Small intestine (tissue), 7 donors: ENCODE measurements around the gene LRCH1. TPM values are rescaled to one million over a fixed set of nuclear protein-coding genes. Genes with fewer than 3 reads are reported as not detected.

Experiments
- DNase-seq, 2 donors: peaks; one replicate each; pipeline versions ENCODE4 v3.0.0 to v3.0.0-alpha.2; 2013
- FAIRE-seq: peaks from 2 replicates; lab custom pipeline; 2012; peaks lifted over from hg19 to GRCh38; lab: Jason Lieb, UNC
- H3K27ac ChIP-seq, 3 donors: one replicate each; pipeline ENCODE4 v1.5.1; 2013; ENCODE audit warnings: low read length in 2 of 3, mild to moderate bottlenecking in 2 of 3, control low read depth in 1 of 3, inconsistent platforms in 1 of 3, low read depth in 1 of 3, moderate library complexity in 1 of 3
- H3K27me3 ChIP-seq, 3 donors: one replicate each; pipeline ENCODE4 v1.6.1; 2013; ENCODE audit warnings: low read length in 3 of 3, inconsistent platforms in 1 of 3; ENCODE audit not compliant: control insufficient read depth in 3 of 3, insufficient read depth in 3 of 3
- H3K36me3 ChIP-seq, 3 donors: one replicate each; pipeline ENCODE4 v1.6.1; 2013; ENCODE audit warnings: low read length in 3 of 3, inconsistent platforms in 1 of 3, low read depth in 1 of 3, mild to moderate bottlenecking in 1 of 3, moderate library complexity in 1 of 3; ENCODE audit not compliant: control insufficient read depth in 3 of 3, insufficient read depth in 2 of 3
- H3K4me1 ChIP-seq, 3 donors: one replicate each; pipeline ENCODE4 v1.6.1; 2013; ENCODE audit warnings: low read length in 2 of 3, inconsistent platforms in 1 of 3, low read depth in 1 of 3, mild to moderate bottlenecking in 1 of 3, moderate library complexity in 1 of 3; ENCODE audit not compliant: control insufficient read depth in 3 of 3, insufficient read depth in 2 of 3
- H3K4me3 ChIP-seq, 3 donors: one replicate each; pipeline ENCODE4 v1.5.1; 2013; ENCODE audit warnings: low read length in 3 of 3, control low read depth in 1 of 3, inconsistent platforms in 1 of 3, low read depth in 1 of 3, mild to moderate bottlenecking in 1 of 3, moderate library complexity in 1 of 3
- H3K9me3 ChIP-seq, 2 donors: one replicate each; pipeline ENCODE4 v1.6.1; 2013; ENCODE audit warnings: low read depth in 1 of 2, low read length in 1 of 2; ENCODE audit not compliant: control insufficient read depth in 2 of 2, insufficient read depth in 1 of 2
- WGBS, 3 donors: extraction: QIAGEN DNeasy Blood & Tissue Kit; methylation state at CpG; one replicate each; pipeline ENCODE4 v1.1.7; 2013; 5-methylcytosine and 5-hydroxymethylcytosine counted together
- polyA plus RNA-seq, 4 donors: library from polyadenylated mRNA; stranded (reverse) in 3 of 4; unstranded in 1 of 4; fragments of 200-250 nt in 3 of 4; fragments of 120-200 nt in 1 of 4; gene quantifications; one replicate each; pipeline versions ENCODE4 v1.2.1 to v1.2.3, GENCODE V29; 2013
- donor health status: healthy with polysubstance abuse.
- donor health status: control.
- donor health status: control.
- donor health status: Bipolar disorder and iron deficiency.
- donor health status: healthy.

The LRCH1 gene
- polyA plus RNA-seq, 4 donors = 6.9 to 10.9 (median 7.0) TPM

DNA sequence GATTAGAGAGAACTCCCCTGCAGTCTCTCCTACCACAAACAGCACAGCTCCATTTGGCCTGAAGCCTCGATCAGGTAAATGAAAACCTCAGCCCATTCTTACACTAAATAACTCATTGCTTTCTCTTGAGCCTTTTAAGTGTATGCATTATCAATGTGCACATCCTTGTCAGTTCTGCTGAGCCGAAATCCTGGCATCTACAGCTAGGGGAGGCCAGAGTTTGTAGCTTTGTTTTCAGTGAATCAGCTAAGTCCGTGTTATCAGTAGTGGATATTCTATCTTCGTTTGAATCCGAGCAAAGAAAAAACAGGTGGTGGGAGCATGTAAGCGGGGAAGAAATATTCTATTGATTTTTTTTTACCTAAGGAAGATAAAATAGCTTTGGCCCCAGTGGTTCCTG is 159.6 kb downstream of the LRCH1 start:
- Histone ChIP-seq H3K9me3 (no peaks in the 10 kb centered on the region), H3K4me1 (no peaks in the 10 kb centered on the region), H3K4me3 (no peak overlapping the region), H3K36me3 (peaks cover 8 to 25% (median 21%) of the 10 kb centered on the region in 3 donors), H3K27me3 (no peaks in the 10 kb centered on the region), H3K27ac (no peak overlapping the region)
- DNase-seq (no peak), FAIRE-seq (no peak)
- WGBS, 3 donors = 71 to 89% (median 72%) methylated on average over 6 of the region's 6 CpGs

DNA sequence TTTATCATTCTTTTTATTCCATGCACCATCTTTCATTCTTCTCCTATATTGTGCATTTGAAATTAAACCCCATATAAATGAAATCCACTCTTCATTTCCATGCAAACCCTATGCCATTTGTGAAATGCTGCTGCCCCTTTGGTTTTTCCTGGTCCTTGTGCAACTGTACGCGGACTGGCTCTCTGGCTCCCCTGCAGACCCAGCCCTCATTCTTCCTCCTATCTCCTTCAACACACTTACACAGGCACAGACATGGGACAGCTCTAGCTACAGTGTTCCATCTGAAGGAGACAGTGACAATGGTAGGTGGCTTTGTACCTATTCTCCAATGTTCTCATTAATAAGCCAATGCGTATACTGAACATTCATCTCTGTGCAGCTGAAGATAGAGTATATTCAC is 162.4 kb downstream of the LRCH1 start:
- Histone ChIP-seq H3K27me3 (no peaks in the 10 kb centered on the region), H3K9me3 (no peaks in the 10 kb centered on the region), H3K36me3 (peaks cover 8 to 15% (median 11%) of the 10 kb centered on the region in 3 donors), H3K27ac (no peak overlapping the region), H3K4me1 (no peaks in the 10 kb centered on the region), H3K4me3 (no peak overlapping the region)
- FAIRE-seq (no peak), DNase-seq (no peak)
- WGBS, 3 donors = 94 to 99% (median 96%) methylated on average over 3 of the region's 3 CpGs

DNA sequence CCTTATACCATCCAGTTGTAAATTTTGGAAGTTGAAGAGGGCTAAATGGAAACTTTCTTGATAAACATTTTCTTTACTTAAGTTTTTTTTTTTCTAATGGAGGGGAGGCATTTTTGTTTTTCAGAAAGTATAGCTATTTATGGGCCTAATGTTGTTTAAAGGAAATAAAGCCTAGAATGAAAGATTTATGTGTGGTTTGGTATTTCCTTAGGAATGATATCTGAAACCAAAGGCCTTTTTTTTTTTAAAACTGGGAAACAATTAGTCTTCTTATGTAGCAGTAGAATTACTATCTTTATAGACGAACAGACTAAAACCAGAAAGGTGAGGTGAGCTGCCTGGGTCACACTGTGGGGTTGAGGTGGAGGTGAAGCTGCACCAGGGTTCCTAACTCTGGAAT is 163.9 kb downstream of the LRCH1 start:
- DNase-seq (no peak), FAIRE-seq (no peak)
- Histone ChIP-seq H3K4me3 (no peak overlapping the region), H3K9me3 (no peaks in the 10 kb centered on the region), H3K4me1 (no peaks in the 10 kb centered on the region), H3K27ac (no peak overlapping the region), H3K27me3 (no peaks in the 10 kb centered on the region), H3K36me3 (peaks cover 4 to 13% (median 6%) of the 10 kb centered on the region in 3 donors)
- 70 to 86% (median 74%) methylated on average over 1 of the region's 1 CpG for WGBS, 3 donors

DNA sequence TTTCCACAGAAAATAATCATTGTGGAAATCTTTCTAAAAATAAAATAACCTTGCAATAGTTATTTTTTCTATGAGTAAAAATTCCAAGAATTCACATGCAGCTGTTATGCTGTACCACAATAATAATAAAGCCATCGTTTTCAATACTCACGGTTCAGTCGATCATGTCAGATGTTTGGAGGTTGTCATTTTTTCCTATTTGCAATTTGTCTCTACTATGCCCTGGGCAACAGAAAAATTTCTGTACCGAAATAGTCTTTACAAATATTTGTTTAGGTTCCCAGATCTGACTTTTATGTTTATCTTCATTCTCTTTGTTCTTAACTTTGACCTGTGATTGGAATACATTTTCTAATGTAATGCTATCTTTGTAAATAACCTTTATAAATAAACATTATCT is 164.3 kb downstream of the LRCH1 start:
- FAIRE-seq (peak; percentile 26), DNase-seq (no peak)
- H3K4me3 ChIP-seq = no peak overlapping the region
- H3K4me1 ChIP-seq = no peaks in the 10 kb centered on the region
- no peak overlapping the region for H3K27ac ChIP-seq
- H3K27me3 ChIP-seq = no peaks in the 10 kb centered on the region
- WGBS, 3 donors = 77 to 88% (median 84%) methylated on average over 4 of the region's 4 CpGs
- no peaks in the 10 kb centered on the region for H3K9me3 ChIP-seq
- peaks cover 4 to 10% (median 6%) of the 10 kb centered on the region in 3 donors for H3K36me3 ChIP-seq

DNA sequence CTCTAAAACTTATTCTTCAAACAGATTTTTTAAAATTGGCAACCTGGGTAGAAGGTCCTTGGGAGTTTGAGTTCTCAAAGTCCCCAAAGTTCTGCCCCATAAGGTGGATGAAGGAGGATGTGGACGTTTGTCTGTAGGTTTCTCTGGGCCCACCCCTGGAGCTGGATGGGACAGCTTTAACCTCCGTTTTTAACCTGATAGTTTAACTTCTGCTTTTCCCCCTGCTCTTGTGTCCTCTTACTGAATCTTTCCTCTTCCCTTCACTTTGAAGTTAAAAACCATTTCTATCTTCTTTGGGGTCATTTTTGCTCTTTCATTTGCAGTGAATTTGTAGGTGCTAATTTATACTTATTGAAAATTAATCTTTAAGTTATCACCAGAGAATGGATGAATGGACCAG is 164.9 kb downstream of the LRCH1 start:
- H3K4me3 ChIP-seq = no peak overlapping the region
- DNase-seq (no peak), FAIRE-seq (no peak)
- H3K36me3 ChIP-seq = peaks cover 4 to 5% (median 5%) of the 10 kb centered on the region in 3 donors
- H3K27ac ChIP-seq = no peak overlapping the region
- H3K4me1 ChIP-seq = no peaks in the 10 kb centered on the region
- 55 to 89% (median 67%) methylated on average over 2 of the region's 2 CpGs for WGBS, 3 donors
- no peaks in the 10 kb centered on the region for H3K9me3 ChIP-seq
- no peaks in the 10 kb centered on the region for H3K27me3 ChIP-seq

DNA sequence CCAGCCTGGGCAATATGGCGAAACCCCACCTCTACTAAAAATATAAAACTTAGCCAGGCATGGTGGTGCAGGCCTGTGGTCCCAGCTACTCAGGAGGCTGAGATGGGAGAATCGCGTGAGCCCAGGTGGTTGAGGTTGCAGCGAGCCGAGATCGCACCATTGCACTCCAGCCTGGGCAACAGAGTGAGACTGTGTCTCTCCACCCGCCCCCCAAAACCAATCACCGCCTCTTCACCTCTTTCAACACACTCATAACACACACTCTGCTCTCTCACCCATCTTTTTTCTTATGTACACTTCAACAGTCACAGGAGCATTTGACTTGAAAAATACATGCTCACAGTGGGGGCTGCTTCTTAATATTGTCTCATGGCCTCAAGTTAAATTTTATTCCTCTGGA is 167.2 kb downstream of the LRCH1 start:
- DNase-seq = no peak
- Histone ChIP-seq H3K4me1 (no peaks in the 10 kb centered on the region), H3K9me3 (no peaks in the 10 kb centered on the region), H3K27me3 (no peaks in the 10 kb centered on the region), H3K4me3 (no peak overlapping the region), H3K27ac (no peak overlapping the region), H3K36me3 (peaks cover 9 to 15% (median 10%) of the 10 kb centered on the region in 3 donors)
- 90 to 95% (median 91%) methylated on average over 8 of the region's 8 CpGs for WGBS, 3 donors
- no peak for FAIRE-seq

DNA sequence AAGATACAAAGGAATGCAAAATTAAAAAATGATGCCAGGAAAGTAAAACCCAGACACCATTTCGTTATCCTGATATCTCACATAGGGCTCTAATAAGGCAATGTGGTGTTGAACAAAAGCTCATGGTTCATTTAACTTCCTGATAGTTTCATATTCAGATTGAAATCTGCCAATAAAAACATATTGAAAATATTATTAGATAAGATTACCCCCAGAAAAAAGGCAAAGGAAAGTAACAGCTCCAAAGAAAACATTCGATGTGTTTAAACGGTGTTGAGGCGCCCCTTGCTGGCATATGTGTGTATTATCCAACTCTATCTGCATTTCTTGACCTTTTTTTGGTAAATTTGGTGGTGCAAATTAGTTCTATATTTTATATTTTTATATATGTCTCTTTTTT is 168.1 kb downstream of the LRCH1 start:
- H3K36me3 ChIP-seq = peaks cover 7 to 15% (median 8%) of the 10 kb centered on the region in 3 donors
- no peak overlapping the region for H3K27ac ChIP-seq
- DNase-seq (peak; percentile 52), FAIRE-seq (no peak)
- WGBS, 3 donors = 17 to 30% (median 24%) methylated on average over 4 of the region's 4 CpGs
- no peaks in the 10 kb centered on the region for H3K9me3 ChIP-seq
- no peaks in the 10 kb centered on the region for H3K27me3 ChIP-seq
- H3K4me1 ChIP-seq = no peaks in the 10 kb centered on the region
- no peak overlapping the region for H3K4me3 ChIP-seq

DNA sequence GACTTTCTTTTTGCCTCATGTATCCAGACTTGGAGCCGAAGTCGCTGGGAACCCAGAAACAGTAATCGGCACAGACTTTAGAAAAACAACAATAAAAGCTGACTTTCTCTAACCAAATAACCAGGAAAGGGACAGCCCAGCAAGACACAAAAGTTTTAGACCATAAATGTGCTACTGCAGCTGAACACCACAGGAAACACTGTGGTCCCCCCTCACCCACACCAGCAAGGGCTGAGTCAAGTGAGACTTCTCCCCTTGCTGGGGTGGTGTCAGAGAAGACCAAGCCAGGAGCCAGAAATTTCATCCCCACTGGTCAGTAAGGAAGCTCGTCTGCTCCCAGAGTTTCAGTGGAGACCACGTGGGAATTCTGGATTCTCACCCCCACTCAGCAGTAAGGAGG is 173.4 kb downstream of the LRCH1 start:
- no peak for FAIRE-seq
- H3K27ac ChIP-seq = no peak overlapping the region
- H3K4me1 ChIP-seq = no peaks in the 10 kb centered on the region
- no peaks in the 10 kb centered on the region for H3K27me3 ChIP-seq
- no peak for DNase-seq
- peaks cover 8 to 35% (median 23%) of the 10 kb centered on the region in 3 donors for H3K36me3 ChIP-seq
- no peak overlapping the region for H3K4me3 ChIP-seq
- 89 to 93% (median 91%) methylated on average over 5 of the region's 5 CpGs for whole genome bisulfite sequencing, 3 donors
- H3K9me3 ChIP-seq = no peaks in the 10 kb centered on the region

DNA sequence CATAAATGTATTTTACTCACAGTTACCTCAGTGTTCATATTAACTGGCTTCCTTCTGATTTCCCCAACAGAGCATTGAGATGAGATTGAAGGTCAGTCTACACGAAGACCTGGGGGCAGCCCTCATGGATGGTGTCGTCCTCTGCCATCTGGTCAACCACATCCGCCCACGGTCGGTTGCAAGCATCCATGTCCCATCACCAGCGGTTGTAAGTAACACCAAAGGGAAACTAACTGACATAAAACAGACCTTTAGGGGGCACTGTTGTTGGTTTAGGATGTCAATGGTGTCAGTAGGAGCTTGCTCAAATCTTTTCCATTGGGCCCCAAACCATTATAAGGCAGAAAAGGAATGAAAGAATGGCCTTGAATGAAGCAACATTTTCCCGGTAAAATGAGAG is 175.8 kb downstream of the LRCH1 start:
- H3K27me3 ChIP-seq = no peaks in the 10 kb centered on the region
- WGBS, 3 donors = 89 to 95% (median 93%) methylated on average over 7 of the region's 7 CpGs
- no peaks in the 10 kb centered on the region for H3K4me1 ChIP-seq
- no peak overlapping the region for H3K27ac ChIP-seq
- H3K4me3 ChIP-seq = no peak overlapping the region
- peaks cover 6 to 39% (median 28%) of the 10 kb centered on the region in 3 donors for H3K36me3 ChIP-seq
- DNase-seq (no peak), FAIRE-seq (no peak)
- H3K9me3 ChIP-seq = no peaks in the 10 kb centered on the region
